ENCODE results near the gene SSC5D.

Gene SSC5D

DNA sequence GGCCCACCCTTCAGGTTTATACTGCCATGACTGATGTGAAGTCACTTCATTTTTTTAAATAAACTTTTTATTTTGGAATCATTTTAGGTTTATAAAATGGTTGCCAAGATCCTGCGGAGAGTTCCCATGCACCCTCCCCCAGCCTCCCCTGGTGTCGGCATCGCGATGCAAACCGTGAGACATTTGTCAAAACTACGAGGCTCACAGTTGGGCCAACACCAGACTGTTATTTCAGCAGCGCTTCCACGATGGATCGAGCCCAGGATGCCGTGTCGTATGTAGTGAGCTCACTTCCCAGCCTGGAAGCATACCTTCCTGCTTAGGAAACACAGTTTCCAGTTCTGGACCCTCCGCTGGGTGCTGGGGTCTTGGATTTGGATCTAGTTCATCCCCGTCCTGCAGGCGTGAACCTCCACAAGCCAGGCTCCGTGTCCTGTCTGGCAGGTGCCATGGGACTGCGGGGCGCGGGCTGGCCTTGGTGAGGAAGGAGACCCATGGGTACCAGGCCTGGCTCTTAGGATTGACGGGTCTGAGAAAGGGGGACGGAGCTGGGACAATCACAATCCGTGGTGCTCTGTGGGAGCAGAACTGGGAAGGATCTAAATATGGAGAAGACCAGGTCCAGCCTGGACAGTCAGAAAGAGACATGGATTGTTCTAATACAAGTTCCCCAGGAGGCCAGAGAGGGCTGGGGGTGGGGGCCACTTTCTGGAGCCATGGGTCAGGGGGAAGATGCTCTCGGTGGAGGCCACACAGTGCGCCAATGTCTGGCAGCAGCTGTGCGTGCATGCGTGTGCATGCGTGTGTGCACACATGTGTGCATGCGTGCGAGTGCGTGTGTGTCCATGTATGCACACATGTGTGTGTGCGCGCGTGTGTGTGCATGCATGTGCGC, 51.1 kb downstream of the SSC5D start:
- no peak for DNase-seq

DNA sequence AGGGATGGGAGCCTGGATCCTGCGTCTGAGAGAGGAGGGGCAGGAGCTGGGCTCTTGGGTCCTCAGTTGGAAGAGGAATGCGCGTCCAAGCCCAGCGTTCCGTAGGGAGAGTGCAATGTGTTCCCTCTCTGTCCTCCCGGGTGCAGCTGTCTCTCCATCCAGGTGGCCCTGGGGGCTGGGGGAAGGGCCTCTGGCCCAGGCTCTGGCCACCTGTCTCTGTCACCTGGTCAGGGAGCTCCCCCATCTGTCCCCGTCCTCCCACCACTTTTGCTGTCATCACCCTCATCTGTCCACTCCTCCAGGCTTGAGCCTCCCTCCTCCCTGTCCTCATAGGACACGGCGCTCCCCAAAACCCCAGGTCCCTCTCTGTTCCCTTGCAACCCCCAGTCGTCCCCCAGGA, 52.4 kb downstream of the SSC5D start:
- no peak for DNase-seq

- DNase-seq, result no peak
These were observed 52.9 kb downstream of the SSC5D start for GRCh38 chr19:55541091-55541490.

DNA sequence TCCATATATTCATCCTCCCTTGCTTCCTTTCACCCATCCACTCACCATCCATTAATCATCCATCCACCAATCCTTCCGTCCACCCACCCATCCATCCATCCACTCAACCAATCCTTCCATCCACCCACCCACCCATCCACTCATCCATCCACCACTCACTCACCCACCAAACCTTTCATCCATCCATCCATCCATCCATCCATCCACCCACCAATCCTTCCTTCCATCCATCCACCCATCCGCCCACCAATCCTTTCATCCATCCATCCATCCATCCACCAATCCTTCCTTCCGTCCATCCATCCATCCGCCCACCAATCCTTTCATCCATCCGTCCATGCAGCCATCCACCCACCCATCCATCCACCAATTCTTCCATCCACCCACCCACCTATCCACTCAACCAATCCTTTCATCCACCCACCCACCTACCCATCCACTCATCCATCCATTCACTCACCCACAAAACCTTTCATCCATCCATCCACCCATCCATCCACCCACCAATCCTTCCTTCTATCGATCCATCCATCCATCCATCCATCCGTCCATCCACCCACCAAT, 54.1 kb downstream of the SSC5D start:
- DNase-seq, result no peak

GRCh38 chr19:55543567-55543966, 55.3 kb downstream of the SSC5D start:
- DNase-seq, result no peak

DNA sequence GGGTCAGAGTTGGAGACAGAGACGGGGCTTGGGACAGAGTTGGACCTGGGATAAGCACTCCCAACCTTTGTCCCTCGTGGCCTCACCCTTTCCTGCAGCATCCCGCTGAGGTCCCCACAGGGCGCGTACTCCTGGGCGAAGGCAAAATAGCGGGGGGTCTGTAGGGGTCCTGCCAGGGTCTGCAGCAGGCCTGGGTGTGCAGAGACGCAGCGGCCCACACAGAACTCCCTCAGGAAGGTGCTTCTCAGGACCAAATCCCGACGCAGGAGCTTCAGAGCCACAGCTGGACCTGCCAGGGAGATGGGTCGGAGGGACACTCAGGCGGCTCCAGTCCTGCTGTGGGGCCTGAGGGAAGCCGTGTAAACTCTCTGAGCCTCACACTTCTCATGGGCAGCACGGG, 55.8 kb downstream of the SSC5D start:
- no peak for DNase-seq

DNA sequence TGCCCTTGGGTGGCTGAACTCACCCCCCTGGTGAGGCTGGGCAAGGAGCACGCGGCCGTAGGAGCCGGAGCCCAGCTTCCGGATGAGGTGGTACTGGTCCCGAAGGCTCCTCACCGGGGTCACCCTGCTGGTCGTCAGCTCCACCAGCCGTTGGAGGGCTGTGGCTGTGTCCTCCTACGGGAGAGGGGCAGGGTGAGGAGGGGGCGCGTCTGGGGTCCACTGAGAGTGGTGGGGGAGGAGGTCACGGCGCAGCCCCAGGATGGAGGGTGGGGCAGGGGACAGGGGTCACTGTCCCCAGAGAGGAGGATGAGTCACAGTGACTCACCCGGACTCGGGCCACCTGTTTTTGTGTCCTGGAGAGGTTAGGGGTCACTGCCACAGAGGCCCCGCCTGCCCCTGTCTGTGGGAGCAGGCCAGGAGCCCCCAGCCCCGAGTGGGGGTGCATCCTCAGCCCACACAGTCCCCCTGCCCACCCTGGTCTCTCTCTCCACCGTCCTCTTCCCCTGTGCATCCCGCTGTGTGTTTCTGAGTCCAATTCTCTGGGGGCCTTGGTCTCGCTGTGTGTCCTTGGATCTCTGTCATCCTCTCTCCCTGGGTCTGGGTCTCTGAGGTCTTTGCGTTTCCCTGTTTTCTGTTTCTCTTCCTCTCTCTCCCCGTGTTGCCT, 56.7 kb downstream of the SSC5D start:
- no peak for DNase-seq

GRCh38 chr19:55545443-55545842, 57.2 kb downstream of the SSC5D start, which contains the start of gene SBK3:
SBK3 (minus strand) TSS chr19:55545543; CDS start chr19:55545543, 0 bp downstream.
- DNase-seq, result no peak

DNA sequence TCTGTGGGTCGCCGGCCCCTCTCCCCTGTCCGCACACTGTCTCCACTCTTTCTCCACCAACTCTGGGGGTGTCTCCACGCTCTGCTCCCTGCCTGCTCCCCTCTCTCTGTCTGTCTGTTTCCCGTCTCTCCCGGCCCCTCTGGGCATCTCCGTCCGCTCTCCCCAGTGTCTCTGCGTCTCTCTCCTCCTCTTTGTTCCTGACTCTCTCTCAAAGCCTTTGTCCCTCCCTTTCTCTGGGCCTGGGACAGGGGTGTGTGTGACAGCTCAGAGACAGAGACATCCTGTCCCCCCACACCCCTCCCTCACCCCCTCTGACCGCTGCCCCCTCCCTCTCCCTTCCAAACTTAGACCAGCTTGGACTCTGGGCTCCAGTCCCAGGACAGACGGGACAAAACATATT, 57.8 kb downstream of the SSC5D start:
- no peak for DNase-seq

DNA sequence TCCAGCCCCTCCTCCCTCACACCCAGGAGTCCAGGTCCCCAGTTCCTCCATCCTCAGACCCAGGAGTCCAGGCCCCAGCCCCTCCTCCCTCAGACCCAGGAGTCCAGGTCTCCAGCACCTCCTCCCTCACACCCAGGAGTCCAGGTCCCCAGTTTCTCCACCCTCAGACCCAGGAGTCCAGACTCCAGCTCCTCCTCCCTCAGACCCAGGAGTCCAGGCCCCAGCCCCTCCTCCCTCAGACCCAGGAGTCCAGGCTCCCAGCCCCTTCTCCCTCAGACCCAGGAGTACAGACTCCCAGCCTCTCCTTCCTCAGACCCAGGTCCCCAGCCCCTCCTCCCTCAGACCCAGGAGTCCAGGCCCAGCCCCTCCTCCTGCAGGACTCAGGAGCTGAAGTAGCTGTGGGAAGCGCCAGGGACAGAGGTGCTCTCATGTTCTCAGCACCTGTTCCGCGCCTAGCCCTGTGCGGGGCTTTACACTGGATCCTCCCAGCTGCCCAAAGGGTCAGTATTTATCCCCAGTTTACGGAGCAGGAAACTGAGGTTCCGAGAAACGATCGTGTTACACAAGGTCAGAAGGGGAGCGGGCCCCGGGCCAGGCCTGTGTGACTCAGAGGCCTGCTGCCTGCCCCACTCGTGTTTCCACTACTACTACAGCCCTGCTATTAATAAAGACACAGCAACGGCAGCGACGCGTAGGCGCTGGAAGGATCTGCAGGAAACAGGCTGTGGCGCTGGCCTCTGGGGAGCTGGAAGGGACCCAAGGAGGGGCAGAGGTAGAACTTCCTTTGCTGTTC, 58.8 kb downstream of the SSC5D start:
- no peak for DNase-seq

- no peak for DNase-seq
These were observed 61.5 kb downstream of the SSC5D start for GRCh38 chr19:55549500-55550320.

GRCh38 chr19:55550321-55550650, 62.0 kb downstream of the SSC5D start:
- no peak for DNase-seq

DNA sequence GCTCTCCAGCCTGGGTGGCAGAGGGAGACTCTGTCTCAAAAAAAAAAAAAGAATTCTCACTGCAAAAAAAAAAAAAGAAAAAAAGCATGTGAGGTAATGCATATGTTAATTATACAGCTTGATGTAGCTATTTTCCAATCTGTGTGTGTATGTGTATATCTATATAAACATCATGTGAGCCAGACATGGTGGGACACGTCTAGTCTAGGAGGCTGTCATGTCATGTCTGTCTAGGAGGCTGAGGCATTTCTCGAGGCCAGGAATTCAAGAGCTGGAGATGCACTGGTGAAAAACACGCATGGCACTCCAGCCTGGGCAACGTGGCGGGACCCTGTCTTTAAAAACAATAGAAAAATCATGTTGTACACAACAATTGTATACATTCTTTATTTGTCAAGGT, 64.0 kb downstream of the SSC5D start:
- DNase-seq, result no peak

GRCh38 chr19:55552620-55553019, 64.4 kb downstream of the SSC5D start:
- DNase-seq, result no peak

DNA sequence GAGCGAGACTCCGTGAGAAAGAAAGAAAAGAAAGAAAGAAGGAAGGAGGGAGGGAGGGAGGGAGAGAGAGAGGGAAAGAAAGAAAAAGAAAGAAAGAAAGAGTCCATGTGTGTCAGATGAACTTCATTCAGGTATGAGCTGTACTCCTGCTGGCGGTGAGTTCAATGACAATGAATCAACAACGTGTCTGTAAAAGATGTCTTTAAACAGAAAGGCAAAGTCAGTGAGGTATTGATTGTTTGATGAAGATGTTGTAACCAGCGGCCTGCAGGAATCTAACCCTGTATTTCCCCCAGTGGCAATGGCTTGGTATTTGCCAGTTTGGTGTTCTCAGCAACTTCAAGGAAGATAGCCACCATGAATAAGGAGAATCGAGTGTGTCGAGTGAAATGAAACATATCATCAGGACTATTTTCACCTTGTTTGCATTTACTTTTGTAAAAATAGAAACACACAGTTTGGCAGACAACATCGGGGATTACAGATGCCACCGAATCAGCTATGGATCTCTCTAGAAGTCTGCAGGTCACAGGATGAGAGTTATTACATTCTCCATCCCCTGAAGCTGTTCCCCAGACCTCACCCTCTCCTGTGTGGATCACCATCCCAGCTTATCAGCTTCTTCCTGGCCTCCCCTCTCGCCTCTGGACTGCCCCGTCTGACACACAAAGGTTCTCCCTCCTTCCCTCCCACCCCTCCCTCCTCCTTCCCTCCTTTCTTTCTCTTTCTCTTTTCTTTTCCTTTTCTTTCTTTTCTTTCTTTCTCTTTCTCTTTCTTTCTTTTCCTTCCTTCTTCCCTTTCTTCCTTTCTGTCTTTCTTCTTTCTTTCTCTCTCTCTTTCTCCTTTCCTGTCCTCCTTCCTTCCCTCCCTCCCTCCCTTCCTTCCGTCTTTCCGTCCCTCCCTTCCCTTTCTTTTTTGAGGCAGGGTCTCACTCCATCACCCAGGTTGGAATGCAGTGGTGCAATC, 65.3 kb downstream of the SSC5D start:
- no peak for DNase-seq

DNA sequence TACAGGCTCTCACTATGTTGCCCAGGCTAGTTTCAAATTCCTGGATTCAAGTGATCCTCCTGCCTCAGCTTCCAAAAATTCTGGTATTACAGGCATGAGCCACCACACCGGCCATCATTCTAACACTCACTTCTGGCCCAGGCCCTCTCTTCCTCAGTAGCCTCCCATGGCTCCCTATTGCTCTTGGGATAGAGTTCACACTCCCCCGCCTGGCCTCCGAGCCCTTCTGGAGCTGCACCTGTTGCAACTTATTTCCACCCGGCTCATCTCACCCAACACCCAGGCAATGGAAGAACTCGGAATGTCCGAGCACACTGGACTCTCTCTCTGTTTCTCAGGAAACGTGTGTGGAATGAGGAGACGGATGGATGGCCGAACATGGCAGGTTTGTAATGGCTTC, 66.1 kb downstream of the SSC5D start:
- DNase-seq, result no peak

GRCh38 chr19:55554741-55555152, 66.5 kb downstream of the SSC5D start:
- no peak for DNase-seq

DNA sequence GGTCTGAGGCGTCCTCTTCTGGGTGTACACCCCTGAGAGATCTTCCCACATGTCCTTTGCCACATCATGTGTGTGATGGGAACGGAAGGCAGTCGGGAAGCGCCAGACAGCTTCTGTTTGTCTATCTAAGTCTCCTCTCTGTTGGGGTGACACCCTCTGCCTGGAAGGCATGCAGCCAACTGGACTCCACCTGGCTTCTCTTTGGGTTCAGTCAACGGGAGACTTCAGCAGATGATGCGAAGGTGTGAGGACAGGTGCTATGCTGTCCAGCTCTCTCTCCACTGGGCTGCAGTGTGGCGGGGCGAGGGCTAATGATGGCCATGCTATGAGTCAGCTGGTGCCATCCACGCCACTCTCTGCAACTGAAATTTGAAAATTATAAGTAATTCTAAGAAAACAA, 71.4 kb downstream of the SSC5D start:
- DNase-seq, result no peak

- no peak for DNase-seq
These were observed 75.0 kb downstream of the SSC5D start for GRCh38 chr19:55563261-55563690.

GRCh38 chr19:55566823-55567222, 78.6 kb downstream of the SSC5D start:
- no peak for DNase-seq
